HK-2 (cell line): Measurements from ENCODE around the gene CERS6.
"Not testable (repeated sequence)": the region's sequence is repeated elsewhere in the genome, so short reads cannot be mapped to it uniquely, and the experiment has no call there.

Source experiments
- DNase-seq: peaks from one replicate; pipeline ENCODE4 v3.0.0-alpha.2; 2018; ENCODE audit not compliant: unreplicated experiment

The CERS6 gene

GRCh38 chr2:168732506-168732905, 276.4 kb downstream of the CERS6 start:
- no peak for DNase-seq

- no peak for DNase-seq
Measured at GRCh38 chr2:168734199-168734760, 278.2 kb downstream of the CERS6 start.

- no peak for DNase-seq
Measured at GRCh38 chr2:168736649-168737445, 280.8 kb downstream of the CERS6 start.

GRCh38 chr2:168738062-168738461, 282.0 kb downstream of the CERS6 start:
- DNase-seq: no peak

- DNase-seq: no peak
Measured at GRCh38 chr2:168740360-168740759, 284.3 kb downstream of the CERS6 start.

GRCh38 chr2:168740788-168741187, 284.7 kb downstream of the CERS6 start:
- DNase-seq: no peak

- no peak for DNase-seq
Measured at GRCh38 chr2:168742258-168742932, 286.3 kb downstream of the CERS6 start.

GRCh38 chr2:168744844-168745243, 288.8 kb downstream of the CERS6 start:
- no peak for DNase-seq

GRCh38 chr2:168748461-168748860, 292.4 kb downstream of the CERS6 start:
- DNase-seq: no peak

- DNase-seq: no peak
Measured at GRCh38 chr2:168749297-168749696, 293.2 kb downstream of the CERS6 start.

GRCh38 chr2:168751104-168751740, 295.1 kb downstream of the CERS6 start:
- no peak for DNase-seq

- no peak for DNase-seq
Measured at GRCh38 chr2:168752361-168752760, 296.3 kb downstream of the CERS6 start.

GRCh38 chr2:168753765-168754329, 297.8 kb downstream of the CERS6 start:
- no peak for DNase-seq

GRCh38 chr2:168757223-168757622, 301.2 kb downstream of the CERS6 start:
- DNase-seq: no peak

- DNase-seq: no peak
Measured at GRCh38 chr2:168758970-168759820, 303.1 kb downstream of the CERS6 start.

GRCh38 chr2:168765401-168765800, 309.3 kb downstream of the CERS6 start:
- DNase-seq: no peak

GRCh38 chr2:168766600-168766999, 310.5 kb downstream of the CERS6 start:
- no peak for DNase-seq

- DNase-seq: no peak
Measured at GRCh38 chr2:168767258-168767657, 311.2 kb downstream of the CERS6 start.

GRCh38 chr2:168768357-168768756, 312.3 kb downstream of the CERS6 start:
- DNase-seq: not testable (repeated sequence)

- DNase-seq: no peak
Measured at GRCh38 chr2:168770796-168771195, 314.7 kb downstream of the CERS6 start.

- no peak for DNase-seq
Measured at GRCh38 chr2:168772704-168773103, 316.6 kb downstream of the CERS6 start.
